ENCODE results near the gene GDF2.

GRCh38 chr10:47359101-47359500, 36.8 kb downstream of the GDF2 start:
- TF ChIP-seq POLR2A (IDR thresholded peaks at IDR 0.05; ENCODE audit: low read length) (no peak), GATA1 (IDR thresholded peaks at IDR 0.05; ENCODE audit: low read depth, low read length) (no peak)
